LNCaP clone FGC (cell line): ENCODE data around the gene PML.
"Not testable (repeated sequence)": the region's sequence is repeated elsewhere in the genome, so short reads cannot be mapped to it uniquely, and the experiment has no call there.

Experiments used
- DNase-seq: peaks from one replicate; pipeline ENCODE4 v3.0.0-alpha.2; 2011; ENCODE audit warnings: low read depth
- H3K4me3 ChIP-seq: 2 replicates; pipeline ENCODE4 v1.5.1; 2011; ENCODE audit warnings: mild to moderate bottlenecking, low read depth, low read length, control low read depth
- CTCF ChIP-seq: IDR thresholded peaks from 2 replicates; pipeline ENCODE4 v1.5.1; 2012; ENCODE audit warnings: mild to moderate bottlenecking; ENCODE audit not compliant: control insufficient read depth, insufficient read depth; ENCODE audit errors: extremely low read depth

The PML gene

GRCh38 chr15:74053517-74053916, 59.0 kb downstream of the PML start:
- no peak for TF ChIP-seq CTCF
- no peak for DNase-seq
- H3K4me3 ChIP-seq: no peak overlapping the region

- TF ChIP-seq CTCF: peak; percentile 75
- H3K4me3 ChIP-seq: no peak overlapping the region
- peak; percentile 14 for DNase-seq
These were observed 59.5 kb downstream of the PML start for GRCh38 chr15:74053941-74054529.

GRCh38 chr15:74055804-74056203, 61.3 kb downstream of the PML start:
- DNase-seq: no peak
- no peak for TF ChIP-seq CTCF
- no peak overlapping the region for H3K4me3 ChIP-seq

GRCh38 chr15:74056330-74056729, 61.8 kb downstream of the PML start:
- not testable (repeated sequence) for DNase-seq, H3K4me3 ChIP-seq

GRCh38 chr15:74059050-74059833, 64.7 kb downstream of the PML start:
- DNase-seq, H3K4me3 ChIP-seq: not testable (repeated sequence)

GRCh38 chr15:74060251-74060650, 65.7 kb downstream of the PML start:
- no peak for DNase-seq
- TF ChIP-seq CTCF: no peak
- no peak overlapping the region for H3K4me3 ChIP-seq

- no peak overlapping the region for H3K4me3 ChIP-seq
- no peak for DNase-seq
- no peak for TF ChIP-seq CTCF
These were observed 67.7 kb downstream of the PML start for GRCh38 chr15:74062236-74062635.

- no peak for DNase-seq
- TF ChIP-seq CTCF: no peak
- no peak overlapping the region for H3K4me3 ChIP-seq
These were observed 68.2 kb downstream of the PML start for GRCh38 chr15:74062671-74063070.

- not testable (repeated sequence) for DNase-seq, H3K4me3 ChIP-seq
These were observed 69.1 kb downstream of the PML start for GRCh38 chr15:74063425-74064146.

GRCh38 chr15:74064183-74064582, 69.7 kb downstream of the PML start:
- not testable (repeated sequence) for DNase-seq, H3K4me3 ChIP-seq

GRCh38 chr15:74064822-74065221, 70.3 kb downstream of the PML start:
- not testable (repeated sequence) for H3K4me3 ChIP-seq, DNase-seq
